Thymus (tissue), 11 donors: ENCODE measurements around the gene CDRT4. TPM values are rescaled to one million over a fixed set of nuclear protein-coding genes. Genes with fewer than 3 reads are reported as not detected.

ENCODE experiments used
- DNase-seq, 9 donors: peaks; one replicate each; pipeline ENCODE4 v3.0.0-alpha.2; 2013; ENCODE audit warnings: low spot score in 9 of 9, low read depth in 6 of 9, missing footprints in 1 of 9
- H3K27ac ChIP-seq, 2 donors: one replicate each; pipeline ENCODE4 v1.5.1; 2013; ENCODE audit warnings: control low read depth in 1 of 2, low read depth in 1 of 2, low read length in 1 of 2, mild to moderate bottlenecking in 1 of 2, moderate library complexity in 1 of 2
- H3K27me3 ChIP-seq, 2 donors: one replicate each; pipeline ENCODE4 v1.5.1; 2013; ENCODE audit warnings: low read length in 1 of 2; ENCODE audit not compliant: control insufficient read depth in 2 of 2, insufficient read depth in 1 of 2
- H3K36me3 ChIP-seq, 2 donors: one replicate each; pipeline ENCODE4 v1.5.1; 2013; ENCODE audit warnings: low read length in 1 of 2, mild to moderate bottlenecking in 1 of 2, moderate library complexity in 1 of 2; ENCODE audit not compliant: control insufficient read depth in 2 of 2, insufficient read depth in 2 of 2
- H3K4me1 ChIP-seq, 2 donors: one replicate each; pipeline ENCODE4 v1.5.1; 2013; ENCODE audit warnings: low read length in 2 of 2; ENCODE audit not compliant: control insufficient read depth in 2 of 2, insufficient read depth in 2 of 2
- H3K4me3 ChIP-seq, 2 donors: one replicate each; pipeline ENCODE4 v1.5.1; 2013; ENCODE audit warnings: low read length in 2 of 2, control low read depth in 1 of 2, mild to moderate bottlenecking in 1 of 2
- H3K9me3 ChIP-seq, 2 donors: one replicate each; pipeline ENCODE4 v1.5.1; 2013; ENCODE audit warnings: low read length in 1 of 2, mild to moderate bottlenecking in 1 of 2; ENCODE audit not compliant: control insufficient read depth in 2 of 2, insufficient read depth in 1 of 2
- WGBS: extraction: QIAGEN DNeasy Blood & Tissue Kit; methylation state at CpG from one replicate; pipeline ENCODE4 v1.1.7; 2013; 5-methylcytosine and 5-hydroxymethylcytosine counted together
- polyA plus RNA-seq: library from polyadenylated mRNA; stranded (reverse); fragments of 200-250 nt; gene quantifications from one replicate; pipeline ENCODE4 v1.2.3, GENCODE V29; 2013
- total RNA-seq: library from RNA; stranded (reverse); fragments of 120-200 nt; gene quantifications from one replicate; pipeline ENCODE4 v1.2.4, GENCODE V29; 2013
- donor health status: healthy.

The CDRT4 gene
- total and polyA plus RNA-seq, 2 donors: 1.5 to 25.4 TPM

- Histone ChIP-seq H3K27ac (peak overlapping the region in 1 of 2 donors; percentile 64), H3K36me3 (no peaks in the 10 kb centered on the region), H3K4me1 (peaks cover 0 to 15% of the 10 kb centered on the region in 2 donors), H3K4me3 (no peak overlapping the region), H3K27me3 (no peaks in the 10 kb centered on the region), H3K9me3 (peaks cover 0 to 10% of the 10 kb centered on the region in 2 donors)
- no peak for DNase-seq
- WGBS: 97% methylated on average over 8 of the region's 8 CpGs
Measured at GRCh38 chr17:15434956-15435355, 32.5 kb downstream of the CDRT4 start.

GRCh38 chr17:15432807-15433611 lies 34.4 kb downstream of the CDRT4 start:
- Histone ChIP-seq H3K27me3 (no peaks in the 10 kb centered on the region), H3K9me3 (peaks cover 0 to 10% of the 10 kb centered on the region in 2 donors), H3K4me1 (peaks cover 0 to 15% of the 10 kb centered on the region in 2 donors), H3K4me3 (no peak overlapping the region), H3K36me3 (no peaks in the 10 kb centered on the region), H3K27ac (no peak overlapping the region)
- WGBS: 98% methylated on average over 6 of the region's 6 CpGs
- no peak for DNase-seq

- Histone ChIP-seq H3K4me1 (peaks cover 0 to 12% of the 10 kb centered on the region in 2 donors), H3K4me3 (no peak overlapping the region), H3K27me3 (no peaks in the 10 kb centered on the region), H3K27ac (no peak overlapping the region), H3K9me3 (peaks cover 0 to 4% of the 10 kb centered on the region in 2 donors), H3K36me3 (no peaks in the 10 kb centered on the region)
- 97% methylated on average over 6 of the region's 6 CpGs for WGBS
- no peak for DNase-seq
Measured at GRCh38 chr17:15431766-15432165, 35.7 kb downstream of the CDRT4 start.

GRCh38 chr17:15431196-15431595 lies 36.2 kb downstream of the CDRT4 start:
- H3K9me3 ChIP-seq: no peaks in the 10 kb centered on the region
- no peaks in the 10 kb centered on the region for H3K27me3 ChIP-seq
- H3K4me3 ChIP-seq: no peak overlapping the region
- H3K4me1 ChIP-seq: peaks cover 0 to 8% of the 10 kb centered on the region in 2 donors
- no peak overlapping the region for H3K27ac ChIP-seq
- H3K36me3 ChIP-seq: no peaks in the 10 kb centered on the region
- WGBS: 96% methylated on average over 11 of the region's 11 CpGs
- DNase-seq: no peak

GRCh38 chr17:15424521-15424920 lies 42.9 kb downstream of the CDRT4 start:
- no peak overlapping the region for H3K27ac ChIP-seq
- no peaks in the 10 kb centered on the region for H3K4me1 ChIP-seq
- no peaks in the 10 kb centered on the region for H3K9me3 ChIP-seq
- over 99% methylated on average over 3 of the region's 3 CpGs for WGBS
- no peaks in the 10 kb centered on the region for H3K36me3 ChIP-seq
- no peak for DNase-seq
- H3K4me3 ChIP-seq: no peak overlapping the region
- no peaks in the 10 kb centered on the region for H3K27me3 ChIP-seq

- Histone ChIP-seq H3K27ac (no peak overlapping the region), H3K9me3 (no peaks in the 10 kb centered on the region), H3K27me3 (no peaks in the 10 kb centered on the region), H3K4me3 (no peak overlapping the region), H3K4me1 (peaks cover 0 to 8% of the 10 kb centered on the region in 2 donors), H3K36me3 (no peaks in the 10 kb centered on the region)
- 90% methylated on average over 11 of the region's 11 CpGs for WGBS
- DNase-seq: no peak
Measured at GRCh38 chr17:15422392-15422965, 44.9 kb downstream of the CDRT4 start.

GRCh38 chr17:15418781-15419180 lies 48.6 kb downstream of the CDRT4 start:
- Histone ChIP-seq H3K4me1 (peaks cover 0 to 8% of the 10 kb centered on the region in 2 donors), H3K27me3 (no peaks in the 10 kb centered on the region), H3K9me3 (no peaks in the 10 kb centered on the region), H3K36me3 (no peaks in the 10 kb centered on the region), H3K4me3 (no peak overlapping the region), H3K27ac (peak overlapping the region; percentile 8 to 57)
- 94% methylated on average over 7 of the region's 7 CpGs for WGBS
- DNase-seq: peak in 1 of 9 donors; percentile 11

- WGBS: 90% methylated on average over 14 of the region's 14 CpGs
- H3K27me3 ChIP-seq: no peaks in the 10 kb centered on the region
- no peak overlapping the region for H3K4me3 ChIP-seq
- no peaks in the 10 kb centered on the region for H3K36me3 ChIP-seq
- DNase-seq: no peak
- H3K27ac ChIP-seq: peak overlapping the region in 1 of 2 donors; percentile 15
- H3K4me1 ChIP-seq: peaks cover 0 to 8% of the 10 kb centered on the region in 2 donors
- no peaks in the 10 kb centered on the region for H3K9me3 ChIP-seq
Measured at GRCh38 chr17:15414532-15415306, 52.7 kb downstream of the CDRT4 start.
